Body of pancreas (tissue), 4 donors: ENCODE data around the gene OR4N2. TPM values are rescaled to one million over a fixed set of nuclear protein-coding genes. Genes with fewer than 3 reads are reported as not detected.
"Not testable (repeated sequence)": the region's sequence is repeated elsewhere in the genome, so short reads cannot be mapped to it uniquely, and the experiment has no call there.

ENCODE experiments used
- ATAC-seq: fragments of 150-250 bp; one replicate; pipeline ENCODE4 v1.9.1; 2016
- DNase-seq, 4 donors: peaks; one replicate each; pipeline ENCODE4 v3.0.0-alpha.2; 2019
- H3K27ac ChIP-seq, 4 donors: fragments of 200-600 bp; sonication (generic); 1 replicate in 3 of 4; 2 replicates in 1 of 4; pipeline versions ENCODE4 v1.5.1 to v1.6.1; 2016 to 2019; ENCODE audit warnings: mild to moderate bottlenecking in 1 of 4, mixed read lengths in 1 of 4, moderate library complexity in 1 of 4
- H3K27me3 ChIP-seq, 2 donors: fragments of 200-600 bp; sonication (generic); one replicate each; pipeline ENCODE4 v1.6.0; 2016; ENCODE audit warnings: mild to moderate bottlenecking in 1 of 2
- H3K36me3 ChIP-seq, 2 donors: fragments of 200-600 bp; sonication (generic); replicated peaks in 1 of 2; 2 replicates each; pipeline ENCODE4 v1.5.1; 2016; ENCODE audit warnings: low read depth in 2 of 2; ENCODE audit not compliant: insufficient read depth in 1 of 2
- H3K4me1 ChIP-seq: fragments of 200-600 bp; sonication (generic); one replicate; pipeline ENCODE4 v1.6.0; 2016
- H3K4me3 ChIP-seq, 2 donors: fragments of 200-600 bp; sonication (generic); 1 replicate in 1 of 2; 2 replicates in 1 of 2; pipeline ENCODE4 v1.5.1; 2016 to 2019
- H3K9me3 ChIP-seq, 3 donors: fragments of 200-600 bp; sonication (generic); 1 replicate in 2 of 3; 2 replicates in 1 of 3; pipeline ENCODE4 v1.5.1; 2016
- POLR2A ChIP-seq, 3 donors: fragments of 450-650 bp; IDR thresholded peaks; one replicate each; pipeline ENCODE4 v1.6.1; 2016; ENCODE audit warnings: antibody characterized with exemption in 3 of 3, mild to moderate bottlenecking in 2 of 3
- WGBS, 2 donors: methylation state at CpG; one replicate each; pipeline ENCODE4 v1.1.5; 2017; 5-methylcytosine and 5-hydroxymethylcytosine counted together
- intact Hi-C: fragments of 100-400 bp; cut with DNase I; formaldehyde crosslinking; loops from one replicate; pipeline ENCODE4 v1.15.1; 2023
- total RNA-seq, 2 donors: library from RNA; depleted of rRNA; stranded (reverse); fragments of >200 nt; gene quantifications; one replicate each; pipeline ENCODE4 v1.1.0, GENCODE V29; 2016
- TF ChIP-seq, protein P1 (sequence below), 7 experiments: fragments of 450-650 bp in 4 of 7; fragments of 200-600 bp in 3 of 7; sonication (generic) in 3 of 7; IDR thresholded peaks; one replicate each; pipeline ENCODE4 v1.5.1; 2016 to 2019; ENCODE audit warnings: antibody characterized with exemption in 7 of 7

The OR4N2 gene
- total RNA-seq, 2 donors from 2014 or later, result not detected

DNA sequence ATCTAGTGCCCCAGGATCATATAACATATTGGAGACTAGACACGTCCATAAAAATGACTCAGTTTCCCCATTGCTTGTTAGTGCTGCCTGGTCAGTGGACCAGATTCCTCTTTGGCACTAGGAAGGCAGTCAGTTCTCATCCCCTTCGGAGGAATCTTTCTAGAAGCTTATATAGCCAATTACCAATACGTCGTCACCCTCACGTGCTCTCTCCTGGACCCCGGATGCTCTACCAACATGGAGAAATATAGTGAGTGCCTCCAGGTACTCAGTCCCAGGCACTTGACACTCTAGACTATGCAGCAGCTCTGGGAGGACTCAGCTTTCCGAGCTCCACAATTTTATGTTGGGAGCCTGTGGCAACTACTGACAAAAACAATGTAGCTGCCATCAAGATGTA, 15.4 kb upstream of the OR4N2 start:
- H3K27me3 ChIP-seq, H3K4me3 ChIP-seq, intact Hi-C loops, H3K36me3 ChIP-seq, ATAC-seq, DNase-seq, H3K27ac ChIP-seq, H3K9me3 ChIP-seq, H3K4me1 ChIP-seq: not testable (repeated sequence)
- WGBS, 2 donors, result 40 to 53% methylated on average over 7 of the region's 7 CpGs

DNA sequence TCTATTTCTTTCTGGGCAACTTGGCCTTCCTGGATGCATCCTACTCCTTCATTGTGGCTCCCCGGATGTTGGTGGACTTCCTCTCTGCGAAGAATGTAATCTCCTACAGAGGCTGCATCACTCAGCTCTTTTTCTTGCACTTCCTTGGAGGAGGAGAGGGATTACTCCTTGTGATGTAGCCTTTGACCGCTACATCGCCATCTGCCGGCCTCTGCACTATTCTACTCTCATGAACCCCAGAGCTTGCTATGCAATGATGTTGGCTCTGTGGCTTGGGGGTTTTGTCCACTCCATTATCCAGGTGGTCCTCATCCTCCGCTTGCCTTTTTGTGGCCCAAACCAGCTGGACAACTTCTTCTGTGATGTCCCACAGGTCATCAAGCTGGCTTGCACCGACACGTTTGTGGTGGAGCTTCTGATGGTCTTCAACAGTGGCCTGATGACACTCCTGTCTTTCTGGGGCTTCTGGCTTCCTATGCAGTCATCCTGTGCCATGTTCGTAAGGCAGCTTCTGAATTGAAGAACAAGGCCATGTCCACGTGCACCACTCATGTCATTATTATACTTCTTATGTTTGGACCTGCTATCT, 7.0 kb upstream of the OR4N2 start:
- intact Hi-C loops, result not testable (repeated sequence)

DNA sequence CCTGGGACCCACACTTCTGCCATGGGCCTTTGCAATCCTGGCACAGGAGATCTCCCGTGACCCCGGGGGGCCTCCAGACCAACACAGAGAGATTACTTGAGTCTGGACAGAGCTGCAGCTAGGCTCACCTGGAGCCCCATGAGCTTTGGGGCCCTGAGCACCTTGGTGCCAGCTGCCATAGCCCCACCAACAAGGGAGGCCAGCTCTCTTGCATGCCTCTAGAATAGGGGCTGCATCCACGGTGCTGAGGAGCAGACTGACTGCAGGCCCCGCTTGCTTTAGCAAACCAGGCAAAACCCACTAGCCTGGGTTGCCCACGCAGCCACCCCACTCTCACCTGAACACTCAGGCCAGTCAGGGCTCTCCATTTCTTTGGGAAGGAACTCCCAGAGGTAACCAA, 3.7 kb upstream of the OR4N2 start:
- no peak overlapping the region for H3K4me3 ChIP-seq
- intact Hi-C loops, result no loop called here
- no peaks in the 10 kb centered on the region for H3K4me1 ChIP-seq
- no peak for ATAC-seq
- no peaks in the 10 kb centered on the region for H3K9me3 ChIP-seq
- DNase-seq, result no peak
- TF ChIP-seq POLR2A (IDR thresholded peaks at IDR 0.05), result no peak
- TF ChIP-seq, protein P1, sequence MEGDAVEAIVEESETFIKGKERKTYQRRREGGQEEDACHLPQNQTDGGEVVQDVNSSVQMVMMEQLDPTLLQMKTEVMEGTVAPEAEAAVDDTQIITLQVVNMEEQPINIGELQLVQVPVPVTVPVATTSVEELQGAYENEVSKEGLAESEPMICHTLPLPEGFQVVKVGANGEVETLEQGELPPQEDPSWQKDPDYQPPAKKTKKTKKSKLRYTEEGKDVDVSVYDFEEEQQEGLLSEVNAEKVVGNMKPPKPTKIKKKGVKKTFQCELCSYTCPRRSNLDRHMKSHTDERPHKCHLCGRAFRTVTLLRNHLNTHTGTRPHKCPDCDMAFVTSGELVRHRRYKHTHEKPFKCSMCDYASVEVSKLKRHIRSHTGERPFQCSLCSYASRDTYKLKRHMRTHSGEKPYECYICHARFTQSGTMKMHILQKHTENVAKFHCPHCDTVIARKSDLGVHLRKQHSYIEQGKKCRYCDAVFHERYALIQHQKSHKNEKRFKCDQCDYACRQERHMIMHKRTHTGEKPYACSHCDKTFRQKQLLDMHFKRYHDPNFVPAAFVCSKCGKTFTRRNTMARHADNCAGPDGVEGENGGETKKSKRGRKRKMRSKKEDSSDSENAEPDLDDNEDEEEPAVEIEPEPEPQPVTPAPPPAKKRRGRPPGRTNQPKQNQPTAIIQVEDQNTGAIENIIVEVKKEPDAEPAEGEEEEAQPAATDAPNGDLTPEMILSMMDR (IDR thresholded peaks at IDR 0.05), result no peak
- no peaks in the 10 kb centered on the region for H3K27me3 ChIP-seq
- no peaks in the 10 kb centered on the region for H3K36me3 ChIP-seq
- no peak overlapping the region for H3K27ac ChIP-seq
- WGBS, 2 donors, result 76% methylated on average over 5 of the region's 5 CpGs; no CpG with 5 or more reads in 1 of the 2 donors

More for the DNA sequence above, 7.0 kb upstream of the OR4N2 start:
- not testable (repeated sequence) for H3K4me3 ChIP-seq, H3K4me1 ChIP-seq, H3K9me3 ChIP-seq, DNase-seq, ATAC-seq, H3K27me3 ChIP-seq, H3K27ac ChIP-seq, H3K36me3 ChIP-seq
- WGBS, 2 donors, result 49 to 56% methylated on average over 10 of the region's 10 CpGs

DNA sequence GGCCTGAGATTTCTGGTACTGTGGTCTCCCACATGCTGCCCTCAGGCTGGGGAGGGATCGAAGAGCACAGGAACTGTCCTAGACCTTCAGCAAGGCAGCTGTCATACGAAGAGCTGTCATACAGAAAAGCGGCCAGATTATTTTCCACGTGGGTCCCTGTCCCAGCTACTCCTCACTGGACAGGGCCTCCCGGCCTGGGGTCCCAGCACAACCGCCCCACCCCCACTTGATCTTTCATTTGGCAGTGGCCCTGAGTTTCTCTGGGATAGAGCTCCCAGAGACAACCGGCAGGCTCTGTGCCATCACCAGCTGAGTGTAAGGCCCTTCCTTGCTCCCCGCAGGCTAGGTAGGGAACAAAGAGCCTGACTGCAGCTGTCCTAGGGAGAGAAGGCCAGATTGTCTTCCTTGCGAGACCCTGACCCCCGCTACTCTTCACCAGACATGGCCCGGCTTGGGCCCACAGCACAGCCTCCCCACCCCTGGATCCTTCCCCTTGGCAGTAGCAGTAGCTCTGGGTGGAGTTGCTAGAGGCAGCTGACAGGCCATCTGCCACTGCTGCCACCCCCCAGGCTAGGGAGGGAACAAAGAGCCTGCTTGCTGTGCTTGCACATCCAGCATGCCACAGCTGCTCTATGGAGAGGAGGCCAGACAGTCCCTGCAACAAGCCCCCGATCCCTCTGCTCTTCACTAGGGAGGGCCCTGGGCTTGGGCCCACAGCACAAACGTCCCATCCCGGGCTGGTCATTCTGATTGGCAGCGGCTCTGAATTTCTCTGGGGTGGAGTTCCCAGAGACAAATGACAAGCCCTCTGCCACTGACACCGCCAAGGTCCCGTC, 3.1 kb upstream of the OR4N2 start:
- no peaks in the 10 kb centered on the region for H3K36me3 ChIP-seq
- no peaks in the 10 kb centered on the region for H3K9me3 ChIP-seq
- no peak overlapping the region for H3K4me3 ChIP-seq
- TF ChIP-seq, protein P1 (IDR thresholded peaks at IDR 0.05), result no peak
- no peak for TF ChIP-seq POLR2A (IDR thresholded peaks at IDR 0.05)
- no peak for DNase-seq
- H3K4me1 ChIP-seq, result no peaks in the 10 kb centered on the region
- no peak for ATAC-seq
- intact Hi-C loops, result no loop called here
- H3K27me3 ChIP-seq, result no peaks in the 10 kb centered on the region
- no peak overlapping the region for H3K27ac ChIP-seq
- 70 to 90% methylated on average over 5 to 17 of the region's 17 CpGs for WGBS, 2 donors

DNA sequence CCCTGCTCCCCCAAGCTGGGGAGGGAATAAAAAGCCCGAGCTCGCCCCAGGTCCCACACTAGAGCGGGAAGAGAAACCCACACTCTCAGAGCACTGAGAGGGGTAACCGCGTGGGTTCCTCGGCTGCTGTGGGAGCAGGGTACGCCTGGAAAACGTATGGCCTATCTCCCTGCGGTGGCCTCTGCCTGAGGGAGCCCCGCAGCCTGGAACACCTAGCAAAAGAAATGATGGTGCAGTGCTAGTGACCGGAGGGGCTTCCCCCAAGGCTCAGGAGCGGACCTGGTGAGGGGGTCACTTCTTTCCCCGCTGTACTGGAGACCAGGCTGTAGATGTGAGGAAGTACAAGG, 2.5 kb upstream of the OR4N2 start:
- no peaks in the 10 kb centered on the region for H3K27me3 ChIP-seq
- intact Hi-C loops, result no loop called here
- 57 to 59% methylated on average over 9 to 13 of the region's 13 CpGs for WGBS, 2 donors
- no peaks in the 10 kb centered on the region for H3K36me3 ChIP-seq
- H3K4me3 ChIP-seq, result no peak overlapping the region
- ATAC-seq (no peak), DNase-seq (no peak)
- H3K9me3 ChIP-seq, result no peaks in the 10 kb centered on the region
- no peak overlapping the region for H3K27ac ChIP-seq
- no peaks in the 10 kb centered on the region for H3K4me1 ChIP-seq
- TF ChIP-seq, protein P1 (IDR thresholded peaks at IDR 0.05), result no peak
- TF ChIP-seq POLR2A (IDR thresholded peaks at IDR 0.05), result no peak

DNA sequence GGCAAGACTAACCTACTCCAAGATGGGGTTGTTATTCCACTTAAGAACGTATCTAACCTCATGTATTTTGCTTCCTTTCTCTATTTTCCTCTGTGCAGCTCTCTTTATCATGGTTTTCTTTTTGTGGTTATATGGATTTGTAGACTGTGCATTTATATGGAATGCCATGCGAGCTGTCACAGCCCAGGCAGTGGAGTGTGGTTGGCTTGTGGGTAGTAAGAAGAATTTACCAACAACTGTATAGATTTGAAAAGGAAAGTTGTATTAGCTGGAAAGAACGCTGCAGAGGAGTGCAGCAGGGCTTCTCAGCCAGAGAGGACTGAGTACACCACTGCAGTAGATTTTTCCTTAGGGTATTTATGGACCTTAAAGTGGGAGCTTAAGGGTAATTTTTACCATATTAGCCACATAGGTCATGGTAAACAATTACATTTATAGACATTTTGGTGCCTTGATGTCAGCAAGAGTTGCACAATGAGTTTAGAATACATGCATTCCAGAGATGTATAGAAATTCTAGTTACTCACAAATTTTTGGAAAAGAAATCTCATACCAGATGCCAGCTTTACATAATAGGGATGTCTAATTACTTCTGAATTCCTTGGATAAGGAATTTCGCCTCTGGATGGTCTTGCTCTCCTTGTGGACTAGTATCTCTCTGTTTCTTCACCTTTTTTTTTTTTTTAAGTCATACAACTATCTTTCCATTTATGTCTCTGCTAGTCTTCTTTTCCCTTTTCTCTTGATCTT, 9.8 kb downstream of the OR4N2 start:
- intact Hi-C loops, H3K36me3 ChIP-seq, DNase-seq, H3K4me3 ChIP-seq, ATAC-seq, H3K27me3 ChIP-seq, H3K27ac ChIP-seq, H3K4me1 ChIP-seq, H3K9me3 ChIP-seq: not testable (repeated sequence)
- 28 to 35% methylated on average over 4 of the region's 4 CpGs for WGBS, 2 donors

DNA sequence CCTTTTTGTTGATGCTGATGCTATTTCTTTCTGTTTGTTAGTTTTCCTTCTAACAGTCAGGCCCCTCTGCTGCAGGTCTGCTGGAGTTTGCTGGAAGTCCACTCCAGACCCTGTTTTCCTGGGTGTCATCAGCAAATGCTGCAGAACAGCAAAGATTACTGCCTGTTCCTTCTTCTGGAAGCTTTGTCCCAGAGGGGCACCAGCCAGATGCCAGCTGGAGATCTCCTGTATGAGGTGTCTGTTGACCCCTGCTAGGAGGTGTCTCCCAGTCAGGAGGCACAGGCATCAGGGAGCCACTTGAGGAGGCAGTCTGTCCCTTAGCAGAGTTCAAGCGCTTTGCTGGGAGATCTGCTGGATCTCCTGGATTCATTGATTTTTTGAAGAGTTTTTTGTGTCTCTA, 16.3 kb downstream of the OR4N2 start:
- H3K36me3 ChIP-seq, H3K27me3 ChIP-seq, H3K4me3 ChIP-seq, DNase-seq, H3K4me1 ChIP-seq, intact Hi-C loops, ATAC-seq, H3K9me3 ChIP-seq, H3K27ac ChIP-seq: not testable (repeated sequence)
- WGBS, 2 donors, result 24 to 63% methylated on average over 1 of the region's 1 CpG

DNA sequence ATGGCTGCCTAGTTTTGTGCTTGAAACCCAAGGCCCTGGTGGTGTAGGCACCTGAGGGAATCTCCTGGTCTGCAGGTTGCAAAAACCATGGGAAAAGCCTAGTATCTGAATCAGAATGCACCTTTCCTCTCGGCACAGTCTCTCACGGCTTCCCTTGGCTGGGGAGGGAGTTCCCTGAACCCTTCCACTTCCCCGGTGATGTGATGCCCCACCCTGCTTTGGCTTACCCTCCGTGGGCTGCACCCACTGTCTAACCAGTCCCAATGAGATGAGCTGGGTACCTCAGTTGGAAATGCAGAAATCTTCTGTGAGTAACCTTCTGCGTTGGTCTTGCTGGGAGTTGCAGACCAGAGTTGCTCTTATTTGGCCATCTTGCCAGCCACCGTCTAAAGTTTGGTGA, 17.4 kb downstream of the OR4N2 start:
- H3K4me1 ChIP-seq, H3K27me3 ChIP-seq, ATAC-seq, DNase-seq, H3K4me3 ChIP-seq, H3K27ac ChIP-seq, H3K9me3 ChIP-seq, H3K36me3 ChIP-seq, intact Hi-C loops: not testable (repeated sequence)
- WGBS, 2 donors, result 39 to 46% methylated on average over 6 of the region's 6 CpGs
